OCI-LY1 (cell line): ENCODE results near the gene ATP8B2.
"Not testable (repeated sequence)": the region's sequence is repeated elsewhere in the genome, so short reads cannot be mapped to it uniquely, and the experiment has no call there.

Source experiments
- H2AFZ ChIP-seq: fragments of 200-600 bp; sonication (generic), shearing (Covaris generic); 2 replicates; pipeline ENCODE4 v1.6.0; 2014; ENCODE audit warnings: antibody characterized with exemption, mild to moderate bottlenecking, low read length
- H3F3A ChIP-seq: fragments of 200-600 bp; sonication (generic), shearing (Covaris generic); 2 replicates; pipeline ENCODE4 v1.6.0; 2014; ENCODE audit warnings: mild to moderate bottlenecking, antibody characterized with exemption, low read length, moderate library complexity; ENCODE audit not compliant: insufficient read depth
- H3K27ac ChIP-seq: fragments of 200-600 bp; sonication (generic); 2 replicates; pipeline ENCODE4 v1.5.1; 2014; ENCODE audit warnings: low read length, mixed run types, mild to moderate bottlenecking, low read depth; ENCODE audit not compliant: poor library complexity, severe bottlenecking
- H3K27me3 ChIP-seq: fragments of 200-600 bp; sonication (generic); 2 replicates; pipeline ENCODE4 v1.6.0; 2014; ENCODE audit warnings: antibody characterized with exemption, mild to moderate bottlenecking, low read length, moderate library complexity; ENCODE audit not compliant: insufficient read depth
- H3K36me3 ChIP-seq: fragments of 200-600 bp; sonication (generic); 2 replicates; pipeline ENCODE4 v1.6.1; 2014; ENCODE audit warnings: mild to moderate bottlenecking, antibody characterized with exemption, low read length, moderate library complexity, mixed read lengths; ENCODE audit not compliant: insufficient read depth
- H3K4me1 ChIP-seq: fragments of 200-600 bp; sonication (generic); 2 replicates; pipeline ENCODE4 v1.5.1; 2014; ENCODE audit warnings: mild to moderate bottlenecking, low read length, moderate library complexity; ENCODE audit not compliant: insufficient read depth, severe bottlenecking
- H3K4me2 ChIP-seq: fragments of 200-600 bp; sonication (generic), shearing (Covaris generic); 2 replicates; pipeline ENCODE4 v1.6.1; 2014; ENCODE audit warnings: low read length
- H3K4me3 ChIP-seq: fragments of 200-600 bp; sonication (generic); 2 replicates; pipeline ENCODE4 v1.5.1; 2014; ENCODE audit warnings: low read length, low read depth, mild to moderate bottlenecking, mixed read lengths; ENCODE audit not compliant: poor library complexity, severe bottlenecking
- H3K79me2 ChIP-seq: fragments of 200-600 bp; shearing (Covaris generic); 2 replicates; pipeline ENCODE4 v1.6.1; 2016; ENCODE audit warnings: mixed run types, low read length, mixed read lengths; ENCODE audit not compliant: insufficient read depth
- H3K9ac ChIP-seq: fragments of 200-600 bp; sonication (generic), shearing (Covaris generic); 2 replicates; pipeline ENCODE4 v1.6.1; 2014; ENCODE audit warnings: mild to moderate bottlenecking, low read length, mixed read lengths
- H3K9me2 ChIP-seq: fragments of 200-600 bp; sonication (generic), shearing (Covaris generic); 2 replicates; pipeline ENCODE4 v1.6.1; 2014; ENCODE audit warnings: low read depth, mild to moderate bottlenecking, low read length, mixed read lengths
- H3K9me3 ChIP-seq: fragments of 200-600 bp; shearing (Covaris generic); 2 replicates; pipeline ENCODE4 v1.6.1; 2014; ENCODE audit warnings: low read length, mixed read lengths
- H4K20me1 ChIP-seq: fragments of 200-600 bp; sonication (generic), shearing (Covaris generic); 2 replicates; pipeline ENCODE4 v1.6.0; 2016; ENCODE audit warnings: mild to moderate bottlenecking, low read length; ENCODE audit not compliant: insufficient read depth
- CTCF ChIP-seq: fragments of 200-600 bp; sonication (generic), shearing (Covaris generic); IDR thresholded peaks from 2 replicates; pipeline ENCODE4 v1.5.1; 2017; ENCODE audit warnings: mild to moderate bottlenecking, antibody characterized with exemption, low read length, moderate library complexity, mixed read lengths
- EZH2 ChIP-seq: fragments of 200-600 bp; sonication (generic), shearing (Covaris generic); IDR thresholded peaks from 2 replicates; pipeline ENCODE4 v1.8.0; 2017; ENCODE audit warnings: borderline replicate concordance, mixed run types, mild to moderate bottlenecking, antibody characterized with exemption, low read length, moderate library complexity, mixed read lengths

ATP8B2 gene

GRCh38 chr1:154318386-154318785, 6.9 kb upstream of the ATP8B2 start:
- Histone ChIP-seq H3K9me3 (peaks cover 8% of the 10 kb centered on the region; the same call in 1 of the 2 replicates), H3K9me2 (no peaks in the 10 kb centered on the region), H3K27ac (no peak overlapping the region), H3K4me1 (no peaks in the 10 kb centered on the region), H3K4me2 (no peak overlapping the region), H3K79me2 (no peaks in the 10 kb centered on the region), H3K36me3 (no peaks in the 10 kb centered on the region; the same call in 1 of the 2 replicates), H3K9ac (no peak overlapping the region), H3K4me3 (no peak overlapping the region), H2AFZ (no peak overlapping the region), H3F3A (no peaks in the 10 kb centered on the region), H3K27me3 (no peaks in the 10 kb centered on the region; the same call in 1 of the 2 replicates), H4K20me1 (no peaks in the 10 kb centered on the region)
- TF ChIP-seq CTCF (no peak), EZH2 (no peak)

- no peak for TF ChIP-seq CTCF
- no peak for TF ChIP-seq EZH2
- H3K9ac ChIP-seq, result no peak within 1 kb of the TSS
- no peaks in the 10 kb centered on the region for H4K20me1 ChIP-seq
- no peak within 1 kb of the TSS for H3K4me2 ChIP-seq
- no peaks in the 10 kb centered on the region for H3K79me2 ChIP-seq
- H2AFZ ChIP-seq, result no peak within 1 kb of the TSS
- H3K9me2 ChIP-seq, result no peaks in the 10 kb centered on the region
- H3K9me3 ChIP-seq, result peaks cover 8% of the 10 kb centered on the region; the same call in 1 of the 2 replicates
- no peak within 1 kb of the TSS for H3K27ac ChIP-seq
- no peaks in the 10 kb centered on the region for H3F3A ChIP-seq
- H3K4me3 ChIP-seq, result no peak within 1 kb of the TSS
- H3K36me3 ChIP-seq, result no peaks in the 10 kb centered on the region; the same call in 1 of the 2 replicates
- H3K4me1 ChIP-seq, result peaks cover 5% of the 10 kb centered on the region
- H3K27me3 ChIP-seq, result no peaks in the 10 kb centered on the region; the same call in 1 of the 2 replicates
These were observed 4.3 kb upstream of the ATP8B2 start, which contains the start of gene AQP10 for GRCh38 chr1:154320882-154321608. Gene AQP10, plus strand, starts transcription at chr1:154321093. Its CDS starts 63 bp downstream, at chr1:154321156.

- not testable (repeated sequence) for H3K27ac ChIP-seq, H3K4me3 ChIP-seq, H4K20me1 ChIP-seq, H3K4me2 ChIP-seq, H3K9me3 ChIP-seq, H3K9me2 ChIP-seq, H3K36me3 ChIP-seq, H3F3A ChIP-seq, H3K79me2 ChIP-seq, H3K9ac ChIP-seq, H2AFZ ChIP-seq, H3K27me3 ChIP-seq
- peaks cover 10% of the 10 kb centered on the region for H3K4me1 ChIP-seq
These were observed 3.8 kb upstream of the ATP8B2 start for GRCh38 chr1:154321609-154321934.

- Histone ChIP-seq H3F3A (no peaks in the 10 kb centered on the region), H3K36me3 (no peaks in the 10 kb centered on the region), H4K20me1 (no peaks in the 10 kb centered on the region), H3K27ac (no peak overlapping the region), H3K9me3 (no peaks in the 10 kb centered on the region), H3K27me3 (no peaks in the 10 kb centered on the region; the same call in 1 of the 2 replicates), H3K9me2 (no peaks in the 10 kb centered on the region), H3K9ac (no peak overlapping the region), H2AFZ (no peak overlapping the region), H3K4me3 (no peak overlapping the region), H3K79me2 (no peaks in the 10 kb centered on the region), H3K4me1 (peaks cover 20% of the 10 kb centered on the region), H3K4me2 (no peak overlapping the region)
- no peak for TF ChIP-seq EZH2
- no peak for TF ChIP-seq CTCF
These were observed 1.8 kb upstream of the ATP8B2 start for GRCh38 chr1:154323493-154323892.
